Measurements from ENCODE around the gene AGPAT4.
"Not testable (repeated sequence)": the region's sequence is repeated elsewhere in the genome, so short reads cannot be mapped to it uniquely, and the experiment has no call there.

Gene AGPAT4

DNA sequence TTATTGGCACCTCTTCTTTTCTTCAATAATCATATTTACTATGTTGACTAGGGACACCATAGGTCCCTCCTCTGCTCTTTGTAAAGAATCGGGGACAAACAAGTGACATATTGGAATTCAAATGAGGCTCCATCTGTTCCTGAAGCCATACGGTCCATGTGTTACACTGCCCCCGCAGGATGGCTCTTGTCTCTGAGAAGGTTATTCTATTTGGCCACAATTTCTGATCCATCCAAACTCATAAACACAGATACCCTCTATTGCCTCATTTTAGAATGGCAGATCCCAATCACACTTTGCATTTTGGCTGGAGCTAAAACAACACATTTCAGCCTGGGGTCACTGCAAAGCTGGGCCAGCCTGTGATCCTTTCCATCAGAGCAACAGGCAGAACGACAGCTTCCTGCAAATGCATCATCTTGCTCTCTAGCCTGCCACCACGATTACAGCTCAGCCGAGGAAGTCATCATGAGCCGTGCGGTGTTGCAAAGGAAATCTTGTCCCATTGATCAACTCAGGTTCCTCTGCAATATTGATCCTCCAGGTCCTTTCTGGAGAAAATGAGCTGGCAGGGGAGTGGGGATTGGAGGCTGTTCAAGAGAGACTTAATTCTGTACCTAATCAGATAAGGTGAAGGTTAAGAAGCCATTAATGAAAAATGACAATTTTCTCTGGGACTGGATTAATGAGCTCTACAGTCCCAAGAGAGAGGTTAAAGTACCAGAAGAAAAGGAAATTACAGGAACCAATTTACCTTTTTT lies 73.1 kb downstream of the AGPAT4 start:
- no peak for DNase-seq (ENCODE audit: low read depth, low spot score)

DNA sequence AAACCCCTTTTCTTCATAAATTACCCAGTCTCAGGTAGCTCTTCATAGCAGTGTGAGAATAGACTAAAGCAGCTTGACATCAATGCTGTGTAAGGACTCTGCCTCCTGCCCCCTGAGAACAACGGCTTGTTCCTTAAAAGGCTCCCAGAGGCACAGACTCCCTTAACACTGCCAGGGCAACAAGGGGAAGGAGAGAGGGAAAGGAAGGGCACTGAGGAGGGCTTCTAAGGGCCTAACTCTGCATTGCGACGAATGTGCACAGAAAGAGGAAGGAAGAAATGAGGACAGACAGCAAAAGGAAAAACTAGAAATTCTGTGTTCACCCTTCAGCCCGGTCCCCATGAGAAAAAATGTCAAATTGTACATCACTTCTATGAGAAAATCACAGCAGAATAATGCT lies 74.0 kb downstream of the AGPAT4 start:
- DNase-seq (ENCODE audit: low read depth, low spot score) = no peak

DNA sequence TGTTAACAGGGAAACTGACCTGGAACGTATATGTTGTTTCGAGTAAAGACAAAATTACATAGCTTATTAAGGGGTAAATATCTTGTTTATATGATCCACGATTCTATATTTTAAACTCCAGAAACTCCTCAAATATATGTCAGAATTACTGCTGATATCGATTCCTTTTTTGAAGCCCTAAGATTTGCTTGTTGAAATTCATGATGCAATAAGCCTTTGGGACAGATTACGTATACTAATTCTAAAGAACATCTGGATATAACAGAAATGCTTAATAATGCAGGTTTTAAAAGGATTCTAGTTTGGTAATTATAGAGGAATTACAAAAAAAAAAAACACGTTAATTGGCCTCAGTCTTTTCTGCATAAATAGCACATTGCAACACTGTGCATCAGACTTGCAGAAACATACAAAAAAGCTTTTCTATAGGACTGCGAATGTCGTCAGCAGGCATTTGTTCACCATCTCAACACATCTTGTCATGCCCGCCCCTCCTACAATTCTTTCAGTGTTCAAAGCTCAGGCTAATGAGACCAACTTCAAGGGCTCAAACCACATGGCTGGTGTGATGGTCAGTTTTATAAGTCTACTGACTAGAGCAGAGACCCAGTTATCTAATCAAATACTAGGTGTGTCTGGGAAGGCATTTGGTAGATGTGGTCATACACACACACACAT lies 74.9 kb downstream of the AGPAT4 start:
- no peak for DNase-seq (ENCODE audit: low read depth, low spot score)

DNA sequence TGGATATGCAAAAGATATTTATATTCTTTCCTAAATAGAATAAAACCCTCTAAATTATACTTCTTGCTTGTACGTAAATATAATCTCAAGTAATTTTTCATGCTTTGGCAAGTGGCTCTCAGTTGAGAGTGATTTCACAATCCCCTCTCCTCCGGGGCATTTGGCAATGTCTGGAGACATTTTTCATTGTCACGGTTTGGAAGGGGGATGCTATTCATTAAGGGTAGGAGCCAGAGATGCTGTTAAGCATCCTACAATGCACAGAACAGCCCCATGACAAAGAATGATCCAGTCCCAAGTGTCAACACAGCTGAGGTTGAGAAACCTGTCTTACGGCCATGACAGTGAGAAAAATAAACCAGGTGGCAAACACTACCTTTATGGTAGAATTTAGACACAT lies 75.7 kb downstream of the AGPAT4 start:
- DNase-seq (ENCODE audit: low read depth, low spot score) = no peak

DNA sequence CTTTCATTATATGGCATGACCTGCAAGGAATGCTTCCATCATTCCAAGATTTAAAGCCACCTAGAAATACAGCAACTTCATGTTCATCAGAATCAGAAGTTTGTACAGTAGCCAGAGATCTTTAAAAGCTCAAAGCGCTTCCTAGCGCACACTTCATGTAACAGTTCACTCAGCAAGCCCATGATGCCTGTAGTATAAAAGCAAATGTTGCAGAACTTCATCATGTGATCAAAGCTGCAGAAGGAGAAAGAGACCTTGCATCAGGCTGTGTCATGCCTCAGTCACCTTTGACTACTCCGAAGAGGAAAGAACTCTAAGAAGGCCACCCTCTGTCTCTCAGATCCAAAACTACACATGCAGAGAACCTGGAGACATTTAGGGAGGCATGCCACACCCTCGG lies 78.5 kb downstream of the AGPAT4 start:
- DNase-seq (ENCODE audit: low read depth, low spot score) = no peak

DNA sequence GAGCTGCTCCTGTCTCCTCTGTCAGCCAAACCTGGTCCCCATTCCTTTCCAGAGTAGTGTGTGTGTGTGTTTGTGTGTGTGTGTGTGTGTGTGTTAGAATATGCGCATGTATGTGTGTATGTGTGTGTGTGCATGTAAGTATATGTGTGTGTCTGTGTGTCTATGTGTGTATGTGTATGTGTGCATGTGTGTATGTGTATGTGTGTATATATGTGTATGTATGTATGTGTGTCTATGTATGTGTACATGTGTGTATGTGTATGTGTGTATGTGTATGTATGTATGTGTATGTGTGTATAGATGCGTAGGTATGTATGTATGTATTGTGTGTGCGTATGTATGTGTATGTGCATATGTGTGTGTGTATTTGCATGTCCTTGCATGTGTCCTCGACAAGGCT lies 79.5 kb downstream of the AGPAT4 start:
- DNase-seq (ENCODE audit: low read depth, low spot score) = no peak

DNA sequence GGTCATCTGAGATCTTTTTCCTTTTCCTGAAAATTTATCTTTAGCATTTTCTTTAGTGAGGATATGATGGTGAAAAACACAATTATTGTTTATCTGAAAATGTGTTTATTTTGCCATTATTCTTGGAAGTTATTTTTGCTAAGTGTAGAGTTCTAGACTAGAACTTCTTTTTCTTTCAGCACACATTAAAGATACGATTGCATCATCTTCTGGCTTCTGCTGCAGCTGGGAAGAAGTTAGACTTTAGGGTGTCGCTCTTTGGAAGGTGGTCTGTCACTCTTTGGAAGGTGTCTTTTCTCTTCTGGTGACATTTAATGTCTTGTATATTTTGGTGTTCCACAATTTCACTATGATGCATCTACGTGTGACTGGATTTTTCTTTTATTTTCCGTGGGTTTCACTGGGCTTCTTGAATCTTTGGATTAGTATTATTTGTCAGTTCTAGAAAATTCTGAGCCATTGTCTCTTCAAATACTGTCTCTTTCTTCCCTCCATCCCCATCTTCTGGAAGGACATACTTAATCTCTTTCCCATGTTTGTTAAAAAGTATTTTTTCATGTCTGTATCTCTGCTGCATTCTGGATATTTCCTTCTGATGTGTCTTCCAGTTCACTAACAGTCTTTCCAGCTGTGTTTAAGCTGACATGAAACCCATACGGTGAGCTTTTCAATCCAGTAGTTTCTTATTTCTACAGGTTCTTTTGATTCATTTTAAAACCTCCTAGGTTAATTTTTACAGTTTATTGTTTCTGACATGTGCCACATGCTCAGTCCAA lies 81.0 kb downstream of the AGPAT4 start:
- no peak for DNase-seq (ENCODE audit: low read depth, low spot score)

DNA sequence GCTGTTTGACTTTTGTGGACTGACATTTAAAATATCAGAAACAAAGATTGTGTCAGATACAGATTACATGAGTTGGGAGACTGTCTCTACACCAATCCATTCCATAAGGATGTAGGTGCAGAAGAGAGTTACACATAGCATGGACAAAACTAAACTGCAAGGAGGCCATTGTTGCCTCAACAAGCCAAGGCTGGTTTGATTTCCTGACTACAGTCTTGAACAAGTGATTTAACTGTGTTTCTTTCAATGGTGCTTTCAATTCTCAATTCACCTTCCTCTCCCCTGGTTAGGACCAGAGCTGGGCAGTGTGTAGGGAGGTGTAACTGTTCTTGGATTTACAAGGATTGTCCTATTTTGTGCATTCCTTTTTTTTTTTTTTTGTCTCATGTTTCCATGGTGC lies 82.2 kb downstream of the AGPAT4 start:
- DNase-seq (ENCODE audit: low read depth, low spot score) = no peak

DNA sequence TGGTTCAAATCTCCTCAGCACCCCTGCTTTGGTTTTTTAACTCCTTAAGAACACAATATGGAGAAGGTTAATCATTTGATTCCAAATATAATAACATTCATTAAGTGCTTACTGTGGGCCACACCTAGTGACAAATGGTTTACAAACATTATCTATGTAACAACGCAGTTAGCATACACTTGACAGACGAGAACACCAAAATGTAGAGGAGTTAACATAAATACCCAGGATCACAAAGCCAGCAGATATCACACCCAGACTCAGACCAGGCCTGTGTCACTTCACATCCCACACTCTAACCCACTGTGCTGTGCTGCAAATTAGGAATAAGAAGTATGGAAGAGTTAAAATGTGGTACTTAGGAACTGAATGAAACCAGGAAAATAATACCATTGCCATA lies 82.9 kb downstream of the AGPAT4 start:
- no peak for DNase-seq (ENCODE audit: low read depth, low spot score)

DNA sequence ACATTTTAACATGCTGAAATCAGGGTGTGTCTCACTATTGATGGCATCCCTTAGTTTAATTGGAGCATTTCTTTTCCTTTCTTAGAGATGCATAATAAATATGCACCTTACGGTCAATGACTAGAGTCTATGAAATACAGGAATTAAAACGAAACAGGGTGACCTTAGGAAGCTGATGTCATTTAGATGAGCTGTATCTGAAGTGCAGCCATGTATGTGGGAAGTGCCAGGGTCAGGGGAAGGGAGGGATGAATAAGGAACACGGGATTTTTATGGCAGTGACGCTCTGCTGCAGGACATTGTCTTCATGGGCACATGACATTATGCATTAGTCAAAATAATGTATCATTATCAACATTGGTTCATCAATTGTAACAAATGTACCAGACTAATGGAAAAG lies 84.0 kb downstream of the AGPAT4 start:
- no peak for DNase-seq (ENCODE audit: low read depth, low spot score)

DNA sequence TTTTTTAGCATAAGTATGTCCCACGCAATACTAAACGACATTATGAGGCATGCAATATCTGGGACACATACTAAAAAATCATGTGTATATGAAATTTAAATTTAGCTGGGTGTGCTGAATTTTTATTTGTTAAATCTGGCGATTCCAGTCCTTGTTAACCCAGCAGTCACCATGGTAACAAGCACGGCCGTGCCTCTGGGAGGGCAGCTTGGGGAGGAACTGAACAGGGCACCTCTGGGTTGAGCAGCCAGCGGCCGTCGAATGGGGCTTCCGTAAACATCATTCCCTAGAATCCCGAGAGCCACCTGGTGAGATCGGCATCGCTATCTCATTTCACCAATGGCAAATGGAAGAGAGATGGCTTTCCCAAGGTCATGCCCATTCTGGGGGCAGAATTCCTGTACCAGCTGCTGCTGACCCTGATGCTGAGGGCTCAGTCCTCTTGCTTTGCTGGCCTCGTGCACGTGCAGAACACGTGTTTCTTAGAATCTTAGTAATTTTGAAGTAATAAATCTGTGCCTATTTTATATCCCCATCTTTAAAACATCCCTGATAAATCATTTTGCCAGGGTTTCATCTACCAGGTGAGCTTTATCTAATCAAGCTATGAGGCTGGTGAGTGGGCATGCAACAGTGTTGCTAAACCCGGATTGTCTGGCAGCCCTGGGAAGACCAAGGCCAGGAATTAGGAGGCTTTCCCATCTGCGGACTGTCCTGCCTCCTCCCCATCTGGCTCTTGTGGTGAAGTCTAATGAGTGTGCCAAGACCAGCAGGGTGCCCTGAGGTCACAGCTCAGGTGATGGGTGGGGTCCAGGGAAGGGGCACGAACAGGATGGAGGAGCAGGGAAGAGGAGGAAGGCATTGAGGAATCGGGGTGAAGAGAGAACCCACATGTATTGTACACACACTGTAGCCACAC lies 85.1 kb downstream of the AGPAT4 start:
- DNase-seq (ENCODE audit: low read depth, low spot score) = no peak

DNA sequence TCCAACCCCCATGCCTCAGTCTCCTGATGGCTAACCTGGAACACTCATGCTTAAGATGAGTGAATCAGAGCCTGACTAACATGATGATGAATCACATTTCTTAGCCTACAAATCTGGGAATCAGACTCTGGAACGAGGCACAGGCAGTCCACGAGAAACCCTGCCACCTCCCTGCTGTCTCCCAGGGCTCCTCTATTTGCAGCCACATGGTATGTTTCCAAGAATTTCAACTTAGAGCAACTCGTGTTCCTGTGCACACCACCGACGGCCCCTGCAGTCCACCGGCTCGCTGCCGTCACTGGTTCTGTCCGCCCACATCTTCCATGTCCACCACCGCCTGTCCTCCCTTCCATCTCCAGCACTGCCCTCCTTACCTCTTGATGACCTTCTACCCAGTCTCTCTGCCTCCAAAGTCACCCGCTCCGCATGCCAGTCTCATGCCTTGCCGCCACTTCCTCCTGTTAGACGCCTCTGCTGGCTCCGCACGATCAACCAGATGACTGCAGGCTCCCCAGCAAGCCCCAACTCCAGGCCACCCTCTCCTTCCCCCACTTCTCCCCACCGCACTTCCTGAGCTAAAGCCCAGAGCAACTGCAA lies 87.6 kb downstream of the AGPAT4 start:
- DNase-seq (ENCODE audit: low read depth, low spot score) = no peak

DNA sequence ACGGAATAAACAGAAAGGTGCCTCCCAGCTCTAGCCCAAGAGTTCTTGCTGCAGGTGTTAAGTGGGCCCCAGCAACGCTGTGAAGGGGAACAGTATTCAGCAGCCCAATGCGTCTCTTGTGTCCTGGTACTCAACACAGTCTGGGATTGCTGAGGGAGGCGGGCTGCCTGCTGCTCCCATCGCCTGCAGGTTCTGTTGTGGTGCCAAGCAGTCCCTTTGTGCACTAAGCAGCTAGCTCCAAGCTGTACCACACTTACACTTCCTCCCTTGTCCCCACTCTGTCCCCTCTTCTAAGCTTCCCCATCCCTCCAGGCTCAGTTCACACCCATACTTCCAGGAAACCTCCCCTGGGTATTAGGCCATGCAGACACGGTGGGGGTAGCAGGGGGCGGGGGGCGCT lies 92.7 kb downstream of the AGPAT4 start:
- no peak for DNase-seq (ENCODE audit: low read depth, low spot score)

DNA sequence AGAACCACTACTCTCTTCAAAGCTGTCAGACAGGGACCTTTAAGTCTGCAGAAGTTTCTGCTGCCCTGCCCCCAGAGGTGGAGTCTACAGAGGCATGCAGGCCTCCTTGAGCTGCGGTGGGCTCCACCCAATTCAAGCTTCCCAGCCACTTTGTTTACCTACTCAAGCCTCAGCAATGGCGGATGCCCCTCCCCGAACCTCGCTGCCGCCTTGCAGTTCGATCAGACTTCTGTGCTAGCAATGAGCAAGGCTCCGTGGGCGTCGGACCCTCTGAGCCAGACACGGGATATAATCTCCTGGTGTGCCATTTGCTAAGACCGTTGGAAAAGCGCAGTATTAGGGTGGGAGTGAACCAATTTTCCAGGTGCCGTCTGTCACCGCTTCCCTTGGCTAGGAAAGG lies 95.7 kb downstream of the AGPAT4 start:
- not testable (repeated sequence) for DNase-seq (ENCODE audit: low read depth, low spot score)

DNA sequence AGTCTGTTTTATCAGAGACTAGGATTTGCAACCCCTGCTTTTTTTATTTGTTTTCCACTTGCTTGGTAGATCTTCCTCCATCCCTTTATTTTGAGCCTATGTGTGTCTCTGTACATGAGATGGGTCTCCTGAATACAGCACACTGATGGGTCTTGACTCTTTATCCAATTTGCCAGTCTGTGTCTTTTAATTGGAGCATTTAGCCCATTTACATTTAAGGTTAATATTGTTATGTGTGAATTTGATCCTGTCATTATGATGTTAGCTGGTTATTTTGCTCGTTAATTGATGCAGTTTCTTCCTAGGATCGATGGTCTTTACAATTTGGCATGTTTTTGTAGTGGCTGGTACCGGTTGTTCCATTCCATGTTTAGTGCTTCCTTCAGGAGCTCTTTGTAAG lies 97.4 kb downstream of the AGPAT4 start:
- DNase-seq (ENCODE audit: low read depth, low spot score) = not testable (repeated sequence)

DNA sequence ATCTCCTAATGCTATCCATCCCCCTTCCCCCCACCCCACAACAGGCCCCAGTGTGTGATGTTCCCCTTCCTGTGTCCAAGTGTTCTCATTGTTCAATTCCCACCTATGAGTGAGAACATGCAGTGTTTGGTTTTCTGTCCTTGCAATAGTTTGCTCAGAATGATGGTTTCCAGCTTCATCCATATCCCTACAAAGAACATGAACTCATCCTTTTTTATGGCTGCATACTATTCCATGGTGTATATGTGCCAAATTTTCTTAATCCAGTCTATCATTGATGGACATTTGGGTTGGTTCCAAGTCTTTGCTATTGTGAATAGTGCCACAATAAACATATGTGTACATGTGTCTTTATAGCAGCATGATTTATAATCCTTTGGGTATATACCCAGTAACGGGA lies 101.1 kb downstream of the AGPAT4 start:
- DNase-seq (ENCODE audit: low read depth, low spot score) = not testable (repeated sequence)

DNA sequence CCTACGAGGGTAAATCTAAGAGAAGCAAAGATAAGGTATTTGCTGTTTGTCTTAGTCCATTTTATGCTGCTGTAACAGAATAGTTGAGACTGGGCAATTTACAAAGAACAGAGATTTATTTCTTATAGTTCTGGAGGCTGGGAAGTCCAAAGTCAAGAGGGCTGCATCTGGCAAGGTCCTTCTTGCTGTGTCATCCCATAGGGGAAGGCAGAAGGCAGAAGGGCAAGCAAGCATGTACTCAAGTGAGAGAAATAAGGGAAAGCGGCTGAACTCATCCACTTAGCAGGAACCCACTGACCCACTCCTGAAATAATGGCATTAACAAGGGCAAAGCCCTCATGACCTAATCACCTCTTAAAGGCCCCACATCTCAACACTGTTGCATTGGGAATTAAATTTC lies 102.7 kb downstream of the AGPAT4 start:
- DNase-seq (ENCODE audit: low read depth, low spot score) = no peak

DNA sequence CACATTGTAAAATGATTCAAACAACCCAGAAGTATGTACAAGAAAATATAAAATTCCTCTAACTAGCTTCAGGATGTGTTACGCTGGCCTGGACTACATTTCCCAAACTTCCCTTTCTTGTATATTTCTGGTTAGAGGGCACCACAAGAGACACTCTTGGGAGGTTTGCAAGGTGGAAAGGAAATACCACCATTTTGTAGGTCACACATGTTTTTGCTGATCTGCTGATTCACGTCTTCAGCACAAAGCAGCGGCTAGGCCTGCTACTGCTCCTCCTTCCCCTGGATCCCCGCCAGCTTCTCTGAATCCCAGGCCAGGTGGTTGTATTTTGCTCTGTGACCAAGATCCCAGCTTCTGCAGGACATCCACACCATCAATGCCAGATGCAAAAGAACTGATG lies 104.2 kb downstream of the AGPAT4 start:
- DNase-seq (ENCODE audit: low read depth, low spot score) = no peak

DNA sequence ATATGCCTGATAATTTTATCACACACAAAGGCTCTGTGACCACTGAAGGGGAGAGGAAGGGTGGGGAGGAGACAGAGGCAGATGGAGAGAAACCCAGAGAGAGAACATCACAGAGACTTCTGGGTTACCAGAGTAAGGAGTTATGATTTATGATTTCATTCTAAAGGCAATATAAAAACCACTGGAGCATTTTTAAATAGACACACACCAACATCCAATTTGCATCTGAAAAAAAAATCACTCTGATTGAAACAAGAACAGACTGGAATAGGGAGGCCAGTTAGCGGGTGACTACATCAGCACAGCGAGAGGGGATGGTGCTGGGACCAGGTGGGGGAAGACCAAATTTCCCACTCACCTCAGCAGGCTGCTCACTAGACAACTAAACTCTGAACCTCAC lies 104.8 kb downstream of the AGPAT4 start:
- no peak for DNase-seq (ENCODE audit: low read depth, low spot score)

DNA sequence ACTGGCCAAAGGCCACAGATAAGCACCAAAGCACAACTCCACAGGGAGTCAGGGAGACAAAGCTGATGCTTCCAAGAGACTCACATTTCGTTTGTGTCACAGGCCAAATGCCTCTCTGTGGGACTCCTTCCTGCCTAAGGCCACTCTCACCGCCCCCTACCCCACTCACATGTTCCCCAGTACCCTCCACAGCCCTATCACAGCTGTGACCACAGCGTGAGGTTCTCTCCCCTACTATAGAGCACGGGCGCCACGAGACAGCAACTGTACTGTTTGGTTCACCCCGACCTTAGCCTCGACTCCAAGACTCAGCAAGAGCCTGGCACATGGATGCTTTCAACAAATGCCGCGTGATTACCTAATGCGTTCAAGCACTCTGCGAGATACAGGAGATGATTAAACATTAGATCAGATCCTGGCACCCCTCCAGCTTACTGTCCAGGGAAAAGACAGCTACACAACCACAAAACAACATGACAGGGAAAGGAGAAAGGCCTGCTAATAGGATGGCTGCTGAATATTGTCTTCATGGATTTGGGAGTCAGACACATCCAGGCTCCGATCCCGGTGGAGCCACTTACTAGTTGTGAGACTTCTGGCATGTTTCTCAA lies 105.5 kb downstream of the AGPAT4 start:
- DNase-seq (ENCODE audit: low read depth, low spot score) = no peak

DNA sequence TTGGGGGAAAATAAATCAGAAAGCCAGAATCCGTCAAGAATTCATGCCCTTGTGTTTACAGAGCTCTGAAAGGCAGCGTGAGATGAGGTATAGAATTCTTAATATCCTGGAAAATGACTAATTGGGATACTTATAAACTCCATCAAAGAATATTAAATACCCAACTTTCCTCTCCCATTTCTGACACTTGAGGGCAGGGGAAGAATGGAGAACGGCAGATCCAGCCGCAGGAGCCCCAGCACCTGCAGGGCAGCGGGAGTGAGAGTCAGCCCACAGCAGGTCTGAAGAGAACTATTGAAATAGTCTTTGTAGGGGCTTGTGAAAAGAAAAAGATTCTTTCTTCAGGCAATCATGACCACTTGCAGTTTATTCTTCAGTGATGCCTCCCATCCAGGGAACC lies 107.2 kb downstream of the AGPAT4 start:
- no peak for DNase-seq (ENCODE audit: low read depth, low spot score)
